ENCODE results near the gene PXMP2.

PXMP2 gene

GRCh38 chr12:132687211-132688164, at the start of gene PXMP2, which contains the start of gene POLE:
TSS of gene PXMP2 (plus strand) at chr12:132687587. CDS start at chr12:132687671, 84 bp downstream.
TSS of gene POLE (minus strand) at chr12:132687342. CDS start at chr12:132687315, 27 bp downstream.
- no peaks in the 10 kb centered on the region for H3K27me3 Mint-ChIP-seq
- H3K36me3 Mint-ChIP-seq: no peaks in the 10 kb centered on the region
- no peaks in the 10 kb centered on the region for H3K9me3 Mint-ChIP-seq
- H3K4me3 Mint-ChIP-seq: peak within 1 kb of the TSS; percentile 85
- H3K27ac Mint-ChIP-seq: peak within 1 kb of the TSS; percentile 62
- H3K4me1 Mint-ChIP-seq: peaks cover 27% of the 10 kb centered on the region

GRCh38 chr12:132637811-132638210, 49.6 kb upstream of the PXMP2 start:
- no peaks in the 10 kb centered on the region for H3K9me3 Mint-ChIP-seq
- H3K4me3 Mint-ChIP-seq: no peak overlapping the region
- H3K27ac Mint-ChIP-seq: no peak overlapping the region
- no peaks in the 10 kb centered on the region for H3K4me1 Mint-ChIP-seq
- H3K36me3 Mint-ChIP-seq: peaks cover 24% of the 10 kb centered on the region
- H3K27me3 Mint-ChIP-seq: no peaks in the 10 kb centered on the region

GRCh38 chr12:132638541-132639408, 48.6 kb upstream of the PXMP2 start:
- Mint-ChIP-seq H3K36me3 (peaks cover 26% of the 10 kb centered on the region), H3K9me3 (no peaks in the 10 kb centered on the region), H3K27me3 (no peaks in the 10 kb centered on the region), H3K27ac (no peak overlapping the region), H3K4me1 (no peaks in the 10 kb centered on the region), H3K4me3 (no peak overlapping the region)

GRCh38 chr12:132639956-132640520, 47.3 kb upstream of the PXMP2 start:
- Mint-ChIP-seq H3K4me3 (no peak overlapping the region), H3K9me3 (no peaks in the 10 kb centered on the region), H3K4me1 (no peaks in the 10 kb centered on the region), H3K27me3 (no peaks in the 10 kb centered on the region), H3K36me3 (peaks cover 22% of the 10 kb centered on the region), H3K27ac (no peak overlapping the region)

GRCh38 chr12:132640936-132641335, 46.5 kb upstream of the PXMP2 start:
- Mint-ChIP-seq H3K4me1 (no peaks in the 10 kb centered on the region), H3K27ac (no peak overlapping the region), H3K4me3 (no peak overlapping the region), H3K9me3 (no peaks in the 10 kb centered on the region), H3K27me3 (no peaks in the 10 kb centered on the region), H3K36me3 (peaks cover 16% of the 10 kb centered on the region)

- Mint-ChIP-seq H3K27me3 (no peaks in the 10 kb centered on the region), H3K36me3 (peaks cover 15% of the 10 kb centered on the region), H3K27ac (peak overlapping the region; percentile 59), H3K9me3 (no peaks in the 10 kb centered on the region), H3K4me3 (no peak overlapping the region), H3K4me1 (no peaks in the 10 kb centered on the region)
Observed at GRCh38 chr12:132641811-132642650, 45.4 kb upstream of the PXMP2 start.

- H3K27me3 Mint-ChIP-seq: no peaks in the 10 kb centered on the region
- peaks cover 13% of the 10 kb centered on the region for H3K36me3 Mint-ChIP-seq
- H3K27ac Mint-ChIP-seq: no peak overlapping the region
- no peaks in the 10 kb centered on the region for H3K9me3 Mint-ChIP-seq
- no peak overlapping the region for H3K4me3 Mint-ChIP-seq
- H3K4me1 Mint-ChIP-seq: no peaks in the 10 kb centered on the region
Observed at GRCh38 chr12:132642846-132643835, 44.2 kb upstream of the PXMP2 start.

GRCh38 chr12:132646850-132647249, 40.5 kb upstream of the PXMP2 start:
- no peak overlapping the region for H3K4me3 Mint-ChIP-seq
- no peak overlapping the region for H3K27ac Mint-ChIP-seq
- H3K4me1 Mint-ChIP-seq: no peaks in the 10 kb centered on the region
- no peaks in the 10 kb centered on the region for H3K27me3 Mint-ChIP-seq
- H3K9me3 Mint-ChIP-seq: no peaks in the 10 kb centered on the region
- H3K36me3 Mint-ChIP-seq: peaks cover 6% of the 10 kb centered on the region

- Mint-ChIP-seq H3K4me3 (no peak overlapping the region), H3K36me3 (peaks cover 6% of the 10 kb centered on the region), H3K4me1 (no peaks in the 10 kb centered on the region), H3K9me3 (no peaks in the 10 kb centered on the region), H3K27me3 (no peaks in the 10 kb centered on the region), H3K27ac (no peak overlapping the region)
Observed at GRCh38 chr12:132647858-132648257, 39.5 kb upstream of the PXMP2 start.

- no peaks in the 10 kb centered on the region for H3K9me3 Mint-ChIP-seq
- peaks cover 4% of the 10 kb centered on the region for H3K36me3 Mint-ChIP-seq
- H3K27me3 Mint-ChIP-seq: no peaks in the 10 kb centered on the region
- H3K4me3 Mint-ChIP-seq: no peak overlapping the region
- H3K4me1 Mint-ChIP-seq: no peaks in the 10 kb centered on the region
- no peak overlapping the region for H3K27ac Mint-ChIP-seq
Observed at GRCh38 chr12:132648616-132649225, 38.7 kb upstream of the PXMP2 start.

- Mint-ChIP-seq H3K36me3 (peaks cover 4% of the 10 kb centered on the region), H3K27ac (no peak overlapping the region), H3K27me3 (no peaks in the 10 kb centered on the region), H3K4me1 (no peaks in the 10 kb centered on the region), H3K9me3 (no peaks in the 10 kb centered on the region), H3K4me3 (no peak overlapping the region)
Observed at GRCh38 chr12:132649226-132649945, 38.0 kb upstream of the PXMP2 start.

GRCh38 chr12:132651444-132652100, 35.8 kb upstream of the PXMP2 start:
- H3K4me3 Mint-ChIP-seq: no peak overlapping the region
- no peak overlapping the region for H3K27ac Mint-ChIP-seq
- H3K9me3 Mint-ChIP-seq: no peaks in the 10 kb centered on the region
- no peaks in the 10 kb centered on the region for H3K4me1 Mint-ChIP-seq
- H3K27me3 Mint-ChIP-seq: no peaks in the 10 kb centered on the region
- H3K36me3 Mint-ChIP-seq: peaks cover 8% of the 10 kb centered on the region
